Tibial artery (tissue), 4 donors: ENCODE results near the gene HOMEZ.

Experiments
- DNase-seq, 2 donors: peaks; one replicate each; pipeline ENCODE4 v3.0.0-alpha.2; 2019
- H3K27ac ChIP-seq, 2 donors: fragments of 200-600 bp; sonication (generic) in 1 of 2; 1 replicate in 1 of 2; 2 replicates in 1 of 2; pipeline ENCODE4 v1.5.1; 2018 to 2019; ENCODE audit warnings: mild to moderate bottlenecking in 1 of 2
- H3K27me3 ChIP-seq, 2 donors: fragments of 200-600 bp; sonication (generic) in 1 of 2; one replicate each; pipeline versions ENCODE4 v1.5.1 to v1.6.0; 2016 to 2019
- H3K36me3 ChIP-seq, 3 donors: fragments of 200-600 bp; sonication (generic) in 2 of 3; one replicate each; pipeline ENCODE4 v1.5.1; 2016 to 2019; ENCODE audit warnings: mild to moderate bottlenecking in 2 of 3
- H3K4me1 ChIP-seq, 4 donors: fragments of 200-600 bp; sonication (generic) in 2 of 4; 1 replicate in 3 of 4; 2 replicates in 1 of 4; pipeline ENCODE4 v1.5.1; 2016 to 2019
- H3K4me3 ChIP-seq, 2 donors: fragments of 200-600 bp; sonication (generic) in 1 of 2; 1 replicate in 1 of 2; 2 replicates in 1 of 2; pipeline ENCODE4 v1.5.1; 2018 to 2019; ENCODE audit warnings: mild to moderate bottlenecking in 2 of 2
- H3K9me3 ChIP-seq, 3 donors: fragments of 200-600 bp; sonication (generic) in 1 of 3; one replicate each; pipeline ENCODE4 v1.5.1; 2016 to 2019
- intact Hi-C: fragments of 100-400 bp; cut with DNase I; formaldehyde crosslinking; loops from one replicate; pipeline ENCODE4 v1.15.0; 2023; ENCODE audit warnings: low total_unique reads
- TF ChIP-seq, protein P1 (sequence below), 2 experiments: fragments of 200-600 bp in 1 of 2; fragments of 450-650 bp in 1 of 2; IDR thresholded peaks; one replicate each; pipeline ENCODE4 v1.5.1; 2017 to 2019; ENCODE audit warnings: antibody characterized with exemption in 2 of 2, mild to moderate bottlenecking in 1 of 2, moderate library complexity in 1 of 2

HOMEZ gene

DNA sequence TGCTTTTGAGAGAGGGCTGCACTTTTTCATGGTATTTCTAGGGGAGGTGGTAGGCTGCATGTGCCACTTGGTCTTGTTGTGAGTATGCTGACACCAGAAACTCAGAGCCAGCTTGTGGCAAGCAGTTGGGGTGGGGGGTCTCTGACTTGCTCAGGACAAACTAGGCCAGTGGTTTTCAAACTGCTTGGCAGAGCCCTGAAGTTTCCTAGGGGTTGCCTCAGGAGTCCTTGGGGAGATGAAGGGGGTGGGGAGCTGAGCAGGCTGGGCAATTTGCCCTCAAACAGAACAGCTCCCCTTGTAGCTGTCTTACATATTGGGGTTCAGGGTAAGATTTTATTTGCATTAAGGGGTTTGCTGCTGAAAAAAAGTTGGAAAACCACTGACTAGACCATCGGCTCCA lies 24.6 kb upstream of the HOMEZ start:
- Histone ChIP-seq H3K4me1 (peaks cover 0 to 44% (median 36%) of the 10 kb centered on the region in 4 donors), H3K4me3 (no peak overlapping the region), H3K36me3 (peaks cover 0 to 30% (median 25%) of the 10 kb centered on the region in 3 donors), H3K9me3 (no peaks in the 10 kb centered on the region), H3K27me3 (no peaks in the 10 kb centered on the region), H3K27ac (no peak overlapping the region)
- no peak for DNase-seq
- TF ChIP-seq, protein P1, sequence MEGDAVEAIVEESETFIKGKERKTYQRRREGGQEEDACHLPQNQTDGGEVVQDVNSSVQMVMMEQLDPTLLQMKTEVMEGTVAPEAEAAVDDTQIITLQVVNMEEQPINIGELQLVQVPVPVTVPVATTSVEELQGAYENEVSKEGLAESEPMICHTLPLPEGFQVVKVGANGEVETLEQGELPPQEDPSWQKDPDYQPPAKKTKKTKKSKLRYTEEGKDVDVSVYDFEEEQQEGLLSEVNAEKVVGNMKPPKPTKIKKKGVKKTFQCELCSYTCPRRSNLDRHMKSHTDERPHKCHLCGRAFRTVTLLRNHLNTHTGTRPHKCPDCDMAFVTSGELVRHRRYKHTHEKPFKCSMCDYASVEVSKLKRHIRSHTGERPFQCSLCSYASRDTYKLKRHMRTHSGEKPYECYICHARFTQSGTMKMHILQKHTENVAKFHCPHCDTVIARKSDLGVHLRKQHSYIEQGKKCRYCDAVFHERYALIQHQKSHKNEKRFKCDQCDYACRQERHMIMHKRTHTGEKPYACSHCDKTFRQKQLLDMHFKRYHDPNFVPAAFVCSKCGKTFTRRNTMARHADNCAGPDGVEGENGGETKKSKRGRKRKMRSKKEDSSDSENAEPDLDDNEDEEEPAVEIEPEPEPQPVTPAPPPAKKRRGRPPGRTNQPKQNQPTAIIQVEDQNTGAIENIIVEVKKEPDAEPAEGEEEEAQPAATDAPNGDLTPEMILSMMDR (IDR thresholded peaks at IDR 0.05) = no peak
- intact Hi-C loops = no loop called here

DNA sequence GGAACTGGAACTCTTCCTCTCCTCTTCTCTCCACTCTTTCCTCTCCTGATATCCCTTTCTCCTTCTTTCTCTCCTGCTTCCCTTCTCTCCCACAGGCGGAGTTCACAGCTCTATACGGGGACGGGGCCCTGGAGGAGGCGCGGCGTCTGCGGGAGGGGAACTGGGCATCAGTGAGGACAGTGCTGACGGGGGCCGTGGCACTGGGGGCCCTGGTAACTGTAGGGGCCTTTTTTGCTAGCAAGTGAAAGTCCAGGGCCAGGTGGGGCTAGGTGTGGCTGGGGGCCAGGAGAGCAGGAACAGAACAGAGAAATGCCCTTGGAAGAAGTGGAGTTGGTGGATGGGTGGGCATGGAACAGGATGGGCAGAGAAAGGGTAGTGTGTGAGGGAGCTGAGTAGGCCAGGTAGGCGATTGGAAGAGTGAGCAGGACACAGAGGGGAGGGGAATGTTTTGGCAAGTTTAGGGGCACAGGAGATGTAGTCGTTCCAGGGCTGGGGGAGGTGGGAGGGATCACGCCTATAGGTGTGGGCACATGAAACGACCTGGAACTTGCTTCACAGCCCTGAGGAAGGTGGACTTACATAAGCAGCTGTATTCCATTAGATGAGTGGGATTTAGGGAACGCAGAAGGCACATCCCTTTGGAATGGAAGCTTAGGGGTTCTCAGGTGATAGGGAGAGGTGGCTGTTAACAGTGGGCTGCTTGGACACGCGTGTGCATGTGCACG lies 23.0 kb upstream of the HOMEZ start:
- intact Hi-C loops = no loop called here
- peak overlapping the region in 1 of 2 donors; percentile 86 for H3K4me3 ChIP-seq

DNA sequence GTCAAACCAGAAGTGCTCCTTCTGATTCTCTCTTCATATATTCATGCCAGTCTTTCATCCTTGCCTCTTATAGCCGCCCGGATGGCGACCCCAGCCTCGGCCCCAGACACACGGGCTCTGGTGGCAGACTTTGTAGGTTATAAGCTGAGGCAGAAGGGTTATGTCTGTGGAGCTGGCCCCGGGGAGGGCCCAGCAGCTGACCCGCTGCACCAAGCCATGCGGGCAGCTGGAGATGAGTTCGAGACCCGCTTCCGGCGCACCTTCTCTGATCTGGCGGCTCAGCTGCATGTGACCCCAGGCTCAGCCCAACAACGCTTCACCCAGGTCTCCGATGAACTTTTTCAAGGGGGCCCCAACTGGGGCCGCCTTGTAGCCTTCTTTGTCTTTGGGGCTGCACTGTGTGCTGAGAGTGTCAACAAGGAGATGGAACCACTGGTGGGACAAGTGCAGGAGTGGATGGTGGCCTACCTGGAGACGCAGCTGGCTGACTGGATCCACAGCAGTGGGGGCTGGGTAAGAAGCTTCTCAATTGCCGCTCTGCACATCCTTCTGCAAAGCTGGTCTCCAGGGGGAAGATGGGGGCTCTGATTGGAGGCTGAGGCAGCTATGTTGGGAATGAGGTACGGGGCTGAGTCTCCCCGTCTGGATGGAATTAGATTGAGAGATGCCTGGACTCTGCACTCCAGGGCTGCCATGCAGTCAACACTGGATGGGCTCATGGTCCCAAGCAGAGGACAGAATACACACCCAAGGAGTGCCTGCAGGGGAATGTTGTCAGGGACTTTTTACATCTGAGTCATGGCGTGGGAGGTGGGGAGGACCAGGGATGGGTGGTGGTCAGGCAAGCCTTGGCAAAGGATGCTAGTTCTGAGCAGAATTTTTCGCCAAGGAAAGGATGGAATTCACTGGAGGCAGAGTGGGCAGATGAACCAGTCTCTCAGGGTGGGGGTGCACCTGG lies 22.0 kb upstream of the HOMEZ start:
- TF ChIP-seq, protein P1 (IDR thresholded peaks at IDR 0.05) = no peak
- no peaks in the 10 kb centered on the region for H3K27me3 ChIP-seq
- no peak for DNase-seq
- no peaks in the 10 kb centered on the region for H3K9me3 ChIP-seq
- peak overlapping the region; percentile 79 to 92 for H3K27ac ChIP-seq
- peaks cover 0 to 48% (median 40%) of the 10 kb centered on the region in 4 donors for H3K4me1 ChIP-seq
- intact Hi-C loops = no loop called here
- H3K4me3 ChIP-seq = peak overlapping the region; percentile 70 to 86
- peaks cover 0 to 30% (median 25%) of the 10 kb centered on the region in 3 donors for H3K36me3 ChIP-seq

More for the DNA sequence above, 23.0 kb upstream of the HOMEZ start:
- Histone ChIP-seq H3K36me3 (peaks cover 0 to 30% (median 25%) of the 10 kb centered on the region in 3 donors), H3K27ac (no peak overlapping the region), H3K27me3 (no peaks in the 10 kb centered on the region), H3K4me1 (peaks cover 0 to 48% (median 38%) of the 10 kb centered on the region in 4 donors), H3K9me3 (no peaks in the 10 kb centered on the region)
- TF ChIP-seq, protein P1 (IDR thresholded peaks at IDR 0.05) = no peak
- no peak for DNase-seq

DNA sequence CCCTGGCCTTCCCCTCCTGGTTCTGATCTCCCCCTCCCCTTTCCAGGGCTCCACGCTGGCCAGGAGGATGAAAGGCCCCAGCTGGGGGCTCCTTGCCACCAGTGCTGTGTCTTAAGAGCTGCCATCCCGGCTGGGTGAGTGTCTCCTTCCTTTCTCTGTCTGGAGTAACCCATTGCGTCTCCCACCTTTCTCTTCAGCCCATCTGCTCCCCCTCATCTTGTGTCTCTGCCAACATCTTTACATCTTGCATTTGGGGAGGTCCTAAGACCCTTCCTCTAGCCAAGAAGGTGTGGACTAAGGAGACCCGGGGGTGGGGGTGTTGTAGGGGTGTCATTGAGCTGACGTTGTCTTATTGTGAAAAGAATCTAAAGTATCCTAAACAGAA lies 21.2 kb upstream of the HOMEZ start:
- H3K9me3 ChIP-seq = no peaks in the 10 kb centered on the region
- H3K4me1 ChIP-seq = peaks cover 0 to 49% (median 41%) of the 10 kb centered on the region in 4 donors
- peak overlapping the region; percentile 79 to 92 for H3K27ac ChIP-seq
- intact Hi-C loops = no loop called here
- peaks cover 0 to 30% (median 25%) of the 10 kb centered on the region in 3 donors for H3K36me3 ChIP-seq
- peak overlapping the region; percentile 70 to 86 for H3K4me3 ChIP-seq
- TF ChIP-seq, protein P1 (IDR thresholded peaks at IDR 0.05) = no peak
- DNase-seq = no peak
- no peaks in the 10 kb centered on the region for H3K27me3 ChIP-seq

GRCh38 chr14:23306412-23307145 lies 20.6 kb upstream of the HOMEZ start, which contains the start of gene BCL2L2:
TSS of gene BCL2L2 (plus strand) at chr14:23306833. CDS start at chr14:23307768, 935 bp downstream.
- peaks cover 0 to 49% (median 41%) of the 10 kb centered on the region in 4 donors for H3K4me1 ChIP-seq

More at GRCh38 chr14:23306412-23307145, 20.6 kb upstream of the HOMEZ start, which contains the start of gene BCL2L2:
- Histone ChIP-seq H3K9me3 (no peaks in the 10 kb centered on the region), H3K27ac (peak within 1 kb of the TSS; percentile 79 to 92), H3K4me3 (peak within 1 kb of the TSS; percentile 70 to 86), H3K27me3 (no peaks in the 10 kb centered on the region), H3K36me3 (peaks cover 0 to 30% (median 25%) of the 10 kb centered on the region in 3 donors)
- TF ChIP-seq, protein P1 (IDR thresholded peaks at IDR 0.05) = no peak
- intact Hi-C loops = no loop called here
- peak; percentile 95 to 97 for DNase-seq
